Heart left ventricle (tissue), 13 donors: ENCODE data around the gene KIF24.

Experiments used
- POLR2A ChIP-seq, 2 donors: fragments of 450-650 bp; IDR thresholded peaks; one replicate each; pipeline ENCODE4 v1.6.1; 2017; ENCODE audit warnings: antibody characterized with exemption in 2 of 2, mild to moderate bottlenecking in 2 of 2, moderate library complexity in 2 of 2
- TF ChIP-seq, protein P1 (sequence below), 12 donors: fragments of 200-600 bp; sonication (generic) in 4 of 12; IDR thresholded peaks; one replicate each; pipeline versions ENCODE4 v1.5.0 to v1.8.0; 2018 to 2022; ENCODE audit warnings: antibody characterized with exemption in 12 of 12, mild to moderate bottlenecking in 5 of 12
- donor health status: ischemic (EF 13 %, LVEDD 7.1; RV severe dilation, severe dysfunction).
- donor health status: DM: no; HTN: yes; CAD: no.
- donor health status: DM: no; HTN: no; CAD: no.
- donor health status: ischemic (EF 25% LVEDD 6.9; RV normal size, moderate dysfunction).
- donor health status: ischemic (EF 25% LVEDD 5.7; RV mildly dilated, moderate dysfunction).
- donor health status: ischemic (EF 35%, LVEDD 5.7; RV mildly dilated, moderate dysfunction).
- donor health status: nonischemic (EF 11% LVEDD 7.7; RV severe dilation, severe dysfunction).
- donor health status: DM: yes; HTN: yes; CAD: no.
- donor health status: PGD.
- donor health status: ischemic (EF 29% LVEDD 5.4; RV normal size, mild dysfunction).
- donor health status: nonischemic (EF 23%, LVEDD 6.1; RV moderate dilation, normal function).

DNA sequence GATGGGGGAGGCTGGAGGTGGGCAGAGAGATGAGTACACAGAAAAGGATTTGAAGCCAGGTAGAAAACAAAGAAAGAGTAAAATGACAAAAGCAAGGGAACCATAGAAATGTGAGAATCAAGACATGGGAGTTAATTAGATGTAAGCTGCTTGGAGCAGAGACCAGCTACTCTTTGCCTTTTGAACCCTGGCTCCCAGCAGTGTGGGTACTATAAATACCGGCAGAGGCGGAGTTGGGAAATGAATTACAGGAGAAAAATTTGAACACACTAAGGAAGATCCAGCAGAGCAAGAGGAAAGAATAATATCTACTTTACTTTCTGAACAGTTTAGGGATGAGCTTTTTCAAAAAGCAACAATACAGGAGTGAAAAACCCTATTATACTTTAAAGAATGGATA lies 36.5 kb downstream of the KIF24 start:
- TF ChIP-seq, protein P1, sequence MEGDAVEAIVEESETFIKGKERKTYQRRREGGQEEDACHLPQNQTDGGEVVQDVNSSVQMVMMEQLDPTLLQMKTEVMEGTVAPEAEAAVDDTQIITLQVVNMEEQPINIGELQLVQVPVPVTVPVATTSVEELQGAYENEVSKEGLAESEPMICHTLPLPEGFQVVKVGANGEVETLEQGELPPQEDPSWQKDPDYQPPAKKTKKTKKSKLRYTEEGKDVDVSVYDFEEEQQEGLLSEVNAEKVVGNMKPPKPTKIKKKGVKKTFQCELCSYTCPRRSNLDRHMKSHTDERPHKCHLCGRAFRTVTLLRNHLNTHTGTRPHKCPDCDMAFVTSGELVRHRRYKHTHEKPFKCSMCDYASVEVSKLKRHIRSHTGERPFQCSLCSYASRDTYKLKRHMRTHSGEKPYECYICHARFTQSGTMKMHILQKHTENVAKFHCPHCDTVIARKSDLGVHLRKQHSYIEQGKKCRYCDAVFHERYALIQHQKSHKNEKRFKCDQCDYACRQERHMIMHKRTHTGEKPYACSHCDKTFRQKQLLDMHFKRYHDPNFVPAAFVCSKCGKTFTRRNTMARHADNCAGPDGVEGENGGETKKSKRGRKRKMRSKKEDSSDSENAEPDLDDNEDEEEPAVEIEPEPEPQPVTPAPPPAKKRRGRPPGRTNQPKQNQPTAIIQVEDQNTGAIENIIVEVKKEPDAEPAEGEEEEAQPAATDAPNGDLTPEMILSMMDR (IDR thresholded peaks at IDR 0.05) = no peak
- TF ChIP-seq POLR2A (IDR thresholded peaks at IDR 0.05) = no peak
